22Rv1 (cell line): ENCODE data around the gene SLC9A9.

Experiments
- ZFX ChIP-seq: fragments of 450-650 bp; IDR thresholded peaks from 2 replicates; pipeline ENCODE4 v1.6.1; 2017; ENCODE audit warnings: antibody characterized with exemption, borderline replicate concordance
- TF ChIP-seq, protein P1 (sequence below): fragments of 450-650 bp; IDR thresholded peaks from 2 replicates; pipeline ENCODE4 v1.5.1; 2017; ENCODE audit warnings: mild to moderate bottlenecking

DNA sequence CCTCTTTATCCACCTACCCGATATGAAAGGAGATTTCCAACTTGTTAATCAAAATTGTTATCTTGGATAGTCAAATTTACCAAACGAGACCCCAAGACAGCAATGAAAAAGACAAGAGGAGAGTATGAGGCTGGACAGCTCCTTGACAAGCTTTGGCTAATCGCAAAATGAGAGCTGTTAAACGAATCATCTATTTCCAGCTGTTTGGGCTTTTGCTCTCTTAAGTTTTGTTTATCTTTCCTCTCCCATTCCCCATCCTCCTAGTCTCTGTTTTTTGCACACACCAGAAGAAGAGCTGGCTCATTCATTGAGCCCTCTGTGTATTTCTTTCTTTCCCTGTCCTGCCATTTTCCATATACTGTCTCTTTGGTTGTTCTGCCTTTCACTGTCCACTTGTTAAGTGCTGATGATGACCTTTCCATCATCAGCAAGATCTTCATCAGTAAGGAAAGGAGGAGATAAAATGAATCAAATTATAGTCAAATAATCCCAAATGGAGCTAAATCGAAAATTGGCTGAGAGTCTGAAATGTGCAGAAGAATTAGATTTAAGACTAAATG lies 161.6 kb downstream of the SLC9A9 start:
- TF ChIP-seq, protein P1, sequence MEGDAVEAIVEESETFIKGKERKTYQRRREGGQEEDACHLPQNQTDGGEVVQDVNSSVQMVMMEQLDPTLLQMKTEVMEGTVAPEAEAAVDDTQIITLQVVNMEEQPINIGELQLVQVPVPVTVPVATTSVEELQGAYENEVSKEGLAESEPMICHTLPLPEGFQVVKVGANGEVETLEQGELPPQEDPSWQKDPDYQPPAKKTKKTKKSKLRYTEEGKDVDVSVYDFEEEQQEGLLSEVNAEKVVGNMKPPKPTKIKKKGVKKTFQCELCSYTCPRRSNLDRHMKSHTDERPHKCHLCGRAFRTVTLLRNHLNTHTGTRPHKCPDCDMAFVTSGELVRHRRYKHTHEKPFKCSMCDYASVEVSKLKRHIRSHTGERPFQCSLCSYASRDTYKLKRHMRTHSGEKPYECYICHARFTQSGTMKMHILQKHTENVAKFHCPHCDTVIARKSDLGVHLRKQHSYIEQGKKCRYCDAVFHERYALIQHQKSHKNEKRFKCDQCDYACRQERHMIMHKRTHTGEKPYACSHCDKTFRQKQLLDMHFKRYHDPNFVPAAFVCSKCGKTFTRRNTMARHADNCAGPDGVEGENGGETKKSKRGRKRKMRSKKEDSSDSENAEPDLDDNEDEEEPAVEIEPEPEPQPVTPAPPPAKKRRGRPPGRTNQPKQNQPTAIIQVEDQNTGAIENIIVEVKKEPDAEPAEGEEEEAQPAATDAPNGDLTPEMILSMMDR, result no peak
- TF ChIP-seq ZFX, result no peak
